B cell (primary cell): ENCODE measurements around the gene NME9.

Source experiments
- EZH2 ChIP-seq: IDR thresholded peaks from 2 replicates; pipeline ENCODE4 v1.6.1; 2012; ENCODE audit warnings: borderline replicate concordance, low read depth, mild to moderate bottlenecking, moderate library complexity, low read length; ENCODE audit not compliant: insufficient read depth, poor library complexity, severe bottlenecking
- TF ChIP-seq, protein P1 (sequence below): fragments of 200-600 bp; IDR thresholded peaks from one replicate; pipeline ENCODE4 v1.8.0; 2022; ENCODE audit warnings: antibody characterized with exemption, mild to moderate bottlenecking

DNA sequence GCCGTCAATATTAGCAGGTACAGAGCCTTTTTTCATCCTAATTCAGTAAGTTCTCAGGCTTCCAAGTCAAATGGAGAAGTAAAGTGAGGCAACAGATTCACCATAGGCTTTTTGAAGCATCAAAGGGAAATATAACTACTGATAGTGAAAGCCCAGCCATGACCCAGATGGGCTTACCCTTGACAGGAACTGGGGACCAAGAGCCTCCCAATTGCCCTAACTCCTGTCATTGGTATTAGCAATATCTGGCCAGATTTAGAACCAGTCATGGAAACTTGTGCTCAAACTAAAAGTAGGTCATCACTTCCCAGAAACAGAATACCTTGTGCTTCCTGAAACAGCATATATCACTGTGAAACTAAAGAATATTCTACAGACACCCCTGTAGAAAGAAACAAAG, 33.0 kb downstream of the NME9 start:
- no peak for TF ChIP-seq EZH2
- TF ChIP-seq, protein P1, sequence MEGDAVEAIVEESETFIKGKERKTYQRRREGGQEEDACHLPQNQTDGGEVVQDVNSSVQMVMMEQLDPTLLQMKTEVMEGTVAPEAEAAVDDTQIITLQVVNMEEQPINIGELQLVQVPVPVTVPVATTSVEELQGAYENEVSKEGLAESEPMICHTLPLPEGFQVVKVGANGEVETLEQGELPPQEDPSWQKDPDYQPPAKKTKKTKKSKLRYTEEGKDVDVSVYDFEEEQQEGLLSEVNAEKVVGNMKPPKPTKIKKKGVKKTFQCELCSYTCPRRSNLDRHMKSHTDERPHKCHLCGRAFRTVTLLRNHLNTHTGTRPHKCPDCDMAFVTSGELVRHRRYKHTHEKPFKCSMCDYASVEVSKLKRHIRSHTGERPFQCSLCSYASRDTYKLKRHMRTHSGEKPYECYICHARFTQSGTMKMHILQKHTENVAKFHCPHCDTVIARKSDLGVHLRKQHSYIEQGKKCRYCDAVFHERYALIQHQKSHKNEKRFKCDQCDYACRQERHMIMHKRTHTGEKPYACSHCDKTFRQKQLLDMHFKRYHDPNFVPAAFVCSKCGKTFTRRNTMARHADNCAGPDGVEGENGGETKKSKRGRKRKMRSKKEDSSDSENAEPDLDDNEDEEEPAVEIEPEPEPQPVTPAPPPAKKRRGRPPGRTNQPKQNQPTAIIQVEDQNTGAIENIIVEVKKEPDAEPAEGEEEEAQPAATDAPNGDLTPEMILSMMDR: no peak
